Stimulated activated CD4-positive, alpha-beta T cell treated with anti-CD3 and anti-CD28 coated beads, Interleukin-12 subunit alpha, Interleukin-12 subunit beta, amount 100 ng/mL, for 4 hours (primary cell): ENCODE data around the gene TEKT4.
A peak's percentile ranks its signal among the peaks of the same experiment; 100 is the strongest.
"Not testable (repeated sequence)": the region's sequence is repeated elsewhere in the genome, so short reads cannot be mapped to it uniquely, and the experiment has no call there.

Source experiments
- DNase-seq: peaks from one replicate; pipeline ENCODE4 v3.0.0-alpha.2; 2020

The TEKT4 gene

GRCh38 chr2:94871226-94872087, at the start of gene TEKT4:
TEKT4 (plus strand) TSS chr2:94871430; CDS start chr2:94871580, 150 bp downstream.
- no peak for DNase-seq

- not testable (repeated sequence) for DNase-seq
Measured at GRCh38 chr2:94839224-94839623, 32.0 kb upstream of the TEKT4 start.

- DNase-seq: not testable (repeated sequence)
Measured at GRCh38 chr2:94856856-94857255, 14.4 kb upstream of the TEKT4 start.

GRCh38 chr2:94857367-94858162, 13.7 kb upstream of the TEKT4 start:
- DNase-seq: not testable (repeated sequence)

GRCh38 chr2:94858163-94858888, 12.9 kb upstream of the TEKT4 start:
- not testable (repeated sequence) for DNase-seq

- DNase-seq: no peak
Measured at GRCh38 chr2:94861308-94862152, 9.7 kb upstream of the TEKT4 start.

- not testable (repeated sequence) for DNase-seq
Measured at GRCh38 chr2:94862903-94863302, 8.3 kb upstream of the TEKT4 start.

GRCh38 chr2:94869131-94869530, 2.1 kb upstream of the TEKT4 start:
- DNase-seq: no peak

- no peak for DNase-seq
Measured at GRCh38 chr2:94869552-94870439, 1.4 kb upstream of the TEKT4 start.

- no peak for DNase-seq
Measured at GRCh38 chr2:94870440-94871225, 597 bp upstream of the TEKT4 start.

GRCh38 chr2:94872088-94872618, 923 bp downstream of the TEKT4 start:
- no peak for DNase-seq

GRCh38 chr2:94872676-94873361, 1.6 kb downstream of the TEKT4 start:
- DNase-seq: no peak

GRCh38 chr2:94873362-94874276, 2.4 kb downstream of the TEKT4 start:
- DNase-seq: no peak

GRCh38 chr2:94874277-94874997, 3.2 kb downstream of the TEKT4 start:
- DNase-seq: peak; percentile 62

- DNase-seq: no peak
Measured at GRCh38 chr2:94875064-94875819, 4.0 kb downstream of the TEKT4 start.

GRCh38 chr2:94875820-94876522, 4.7 kb downstream of the TEKT4 start:
- no peak for DNase-seq
